Choroid plexus epithelial cell (primary cell): ENCODE data around the gene PALD1.
A peak's percentile ranks its signal among the peaks of the same experiment; 100 is the strongest.

Experiments used
- DNase-seq: peaks from one replicate; pipeline ENCODE4 v3.0.0-alpha.2; 2010; ENCODE audit warnings: low read depth
- H3K4me3 ChIP-seq: 2 replicates; pipeline ENCODE4 v1.5.1; 2011; ENCODE audit warnings: low read depth, mild to moderate bottlenecking, control low read depth, low read length, moderate library complexity
- CTCF ChIP-seq: conservative IDR thresholded peaks from 2 replicates; pipeline ENCODE4 v1.5.1; 2011; ENCODE audit warnings: low read depth, mild to moderate bottlenecking, control low read depth, inconsistent platforms, low read length, moderate library complexity

The PALD1 gene

GRCh38 chr10:70587045-70587658, 108.6 kb downstream of the PALD1 start:
- DNase-seq: no peak
- TF ChIP-seq CTCF: no peak
- H3K4me3 ChIP-seq: no peak overlapping the region

GRCh38 chr10:70588255-70588654, 109.7 kb downstream of the PALD1 start:
- H3K4me3 ChIP-seq: no peak overlapping the region
- TF ChIP-seq CTCF: no peak
- peak; percentile 31 for DNase-seq

GRCh38 chr10:70588859-70589570, 110.4 kb downstream of the PALD1 start:
- no peak for DNase-seq
- no peak overlapping the region for H3K4me3 ChIP-seq
- TF ChIP-seq CTCF: no peak

GRCh38 chr10:70589762-70590654, 111.4 kb downstream of the PALD1 start:
- peak; percentile 52 for DNase-seq
- H3K4me3 ChIP-seq: no peak overlapping the region
- no peak for TF ChIP-seq CTCF

- DNase-seq: no peak
- TF ChIP-seq CTCF: no peak
- no peak overlapping the region for H3K4me3 ChIP-seq
Observed at GRCh38 chr10:70590655-70591416, 112.3 kb downstream of the PALD1 start.

- no peak for DNase-seq
- no peak for TF ChIP-seq CTCF
- H3K4me3 ChIP-seq: no peak overlapping the region
Observed at GRCh38 chr10:70592186-70592735, 113.7 kb downstream of the PALD1 start.
